ENCODE data around the gene ATP7A. TPM values are rescaled to one million over a fixed set of nuclear protein-coding genes. Genes with fewer than 3 reads are reported as not detected.
A peak's percentile ranks its signal among the peaks of the same experiment; 100 is the strongest.
"Not testable (repeated sequence)": the region's sequence is repeated elsewhere in the genome, so short reads cannot be mapped to it uniquely, and the experiment has no call there.

Gene ATP7A
- 11.1 and 12.0 TPM in 2 replicates for total RNA-seq (ENCODE audit: low replicate concordance)
- long read RNA-seq, partial matches to known transcripts = 0 of 2 reads
- long read RNA-seq, other reads (novel, unspliced or antisense) = 2 of 2 reads

DNA sequence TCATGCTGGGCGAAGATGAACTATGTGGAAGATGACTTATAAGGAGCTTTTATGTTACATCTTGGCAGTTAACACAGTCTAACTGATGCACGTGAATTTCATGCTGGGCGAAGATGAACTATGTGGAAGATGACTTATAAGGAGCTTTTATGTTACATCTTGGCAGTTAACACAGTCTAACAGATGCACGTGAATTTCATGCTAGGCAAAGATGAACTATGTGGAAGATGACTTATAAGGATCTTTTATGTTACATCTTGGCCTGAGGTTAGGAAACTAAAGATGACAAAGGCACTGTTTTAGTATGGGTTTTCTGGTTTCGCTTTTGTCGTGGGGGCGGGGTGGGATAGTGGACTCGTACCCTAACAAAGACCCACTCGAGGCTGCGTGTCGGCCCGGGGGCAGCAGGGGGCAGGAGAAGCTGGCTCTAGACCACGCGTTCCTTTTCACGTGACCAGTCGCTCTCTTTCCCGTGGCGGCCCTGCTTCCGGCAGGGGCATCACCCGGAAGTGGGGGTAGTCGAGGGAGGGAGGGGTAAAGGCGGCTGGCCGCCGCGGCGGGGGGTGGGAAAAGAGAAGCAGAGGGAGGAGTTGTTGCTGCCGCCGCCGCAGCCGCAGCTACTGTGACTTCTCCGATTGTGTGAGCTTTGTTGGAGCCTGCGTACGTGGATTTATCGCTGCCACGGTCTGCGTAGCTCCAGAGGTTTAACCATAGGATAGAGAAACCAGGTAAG lies at the start of gene ATP7A:
ATP7A (plus strand) TSS at position 586 of the 733 bp plus-strand sequence. CDS start 60,949 bp downstream, outside the sequence.
- Mint-ChIP-seq H3K36me3 (no peaks in the 10 kb centered on the region), H3K9me3 (no peaks in the 10 kb centered on the region)

DNA sequence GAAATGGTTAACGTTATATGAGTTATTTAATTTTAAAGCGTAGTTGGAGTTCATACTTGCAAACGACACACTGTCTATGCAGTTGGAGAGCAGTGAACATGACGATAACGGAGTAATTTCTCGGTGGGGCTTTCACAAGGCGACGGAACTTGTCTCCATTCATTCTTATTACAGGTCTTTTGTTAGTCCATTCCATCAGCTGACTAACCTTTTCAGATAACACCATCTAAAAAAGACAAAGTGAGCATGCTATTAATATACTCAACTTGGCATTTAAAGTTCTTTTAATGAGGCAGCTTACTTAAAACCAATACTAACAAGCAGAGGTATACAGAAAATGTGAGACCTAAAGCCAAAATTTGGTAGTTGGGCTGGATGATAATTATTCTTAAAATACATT lies 35.1 kb upstream of the ATP7A start:
- Mint-ChIP-seq H3K36me3 (peaks cover 13% of the 10 kb centered on the region), H3K9me3 (no peaks in the 10 kb centered on the region), H3K4me3 (no peak overlapping the region), H3K4me1 (ENCODE audit: unreplicated experiment) (no peaks in the 10 kb centered on the region), H3K27ac (no peak overlapping the region), H3K27me3 (no peaks in the 10 kb centered on the region)
- TF ChIP-seq, protein P1, sequence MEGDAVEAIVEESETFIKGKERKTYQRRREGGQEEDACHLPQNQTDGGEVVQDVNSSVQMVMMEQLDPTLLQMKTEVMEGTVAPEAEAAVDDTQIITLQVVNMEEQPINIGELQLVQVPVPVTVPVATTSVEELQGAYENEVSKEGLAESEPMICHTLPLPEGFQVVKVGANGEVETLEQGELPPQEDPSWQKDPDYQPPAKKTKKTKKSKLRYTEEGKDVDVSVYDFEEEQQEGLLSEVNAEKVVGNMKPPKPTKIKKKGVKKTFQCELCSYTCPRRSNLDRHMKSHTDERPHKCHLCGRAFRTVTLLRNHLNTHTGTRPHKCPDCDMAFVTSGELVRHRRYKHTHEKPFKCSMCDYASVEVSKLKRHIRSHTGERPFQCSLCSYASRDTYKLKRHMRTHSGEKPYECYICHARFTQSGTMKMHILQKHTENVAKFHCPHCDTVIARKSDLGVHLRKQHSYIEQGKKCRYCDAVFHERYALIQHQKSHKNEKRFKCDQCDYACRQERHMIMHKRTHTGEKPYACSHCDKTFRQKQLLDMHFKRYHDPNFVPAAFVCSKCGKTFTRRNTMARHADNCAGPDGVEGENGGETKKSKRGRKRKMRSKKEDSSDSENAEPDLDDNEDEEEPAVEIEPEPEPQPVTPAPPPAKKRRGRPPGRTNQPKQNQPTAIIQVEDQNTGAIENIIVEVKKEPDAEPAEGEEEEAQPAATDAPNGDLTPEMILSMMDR (conservative IDR thresholded peaks at IDR 0.05) = no peak
- DNase-seq (ENCODE audit: extremely low spot score, unreplicated experiment) = no peak

More for the DNA sequence above, at the start of gene ATP7A:
- Mint-ChIP-seq H3K27ac (peak within 1 kb of the TSS; percentile 85), H3K4me1 (ENCODE audit: unreplicated experiment) (no peaks in the 10 kb centered on the region), H3K4me3 (peak within 1 kb of the TSS; percentile 96), H3K27me3 (no peaks in the 10 kb centered on the region)
- TF ChIP-seq, protein P1 (conservative IDR thresholded peaks at IDR 0.05) = peak; percentile 62
- DNase-seq (ENCODE audit: extremely low spot score, unreplicated experiment) = peak; percentile 84

DNA sequence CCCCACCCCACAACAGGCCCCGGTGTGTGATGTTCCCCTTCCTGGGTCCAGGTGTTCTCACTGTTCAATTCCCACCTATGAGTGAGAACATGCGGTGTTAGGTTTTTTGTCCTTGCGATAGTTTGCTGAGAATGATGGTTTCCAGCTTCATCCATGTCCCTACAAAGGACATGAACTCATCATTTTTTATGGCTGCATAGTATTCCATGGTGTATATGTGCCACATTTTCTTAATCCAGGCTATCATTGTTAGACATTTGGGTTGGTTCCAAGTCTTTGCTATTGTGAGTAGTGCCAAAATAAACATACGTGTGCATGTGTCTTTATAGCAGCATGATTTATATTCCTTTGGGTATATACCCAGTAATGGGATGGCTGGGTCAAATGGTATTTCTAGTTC lies 29.1 kb upstream of the ATP7A start:
- not testable (repeated sequence) for H3K4me1 Mint-ChIP-seq (ENCODE audit: unreplicated experiment); H3K36me3 Mint-ChIP-seq; DNase-seq (ENCODE audit: extremely low spot score, unreplicated experiment); H3K4me3 Mint-ChIP-seq; H3K27me3 Mint-ChIP-seq; H3K27ac Mint-ChIP-seq; H3K9me3 Mint-ChIP-seq

DNA sequence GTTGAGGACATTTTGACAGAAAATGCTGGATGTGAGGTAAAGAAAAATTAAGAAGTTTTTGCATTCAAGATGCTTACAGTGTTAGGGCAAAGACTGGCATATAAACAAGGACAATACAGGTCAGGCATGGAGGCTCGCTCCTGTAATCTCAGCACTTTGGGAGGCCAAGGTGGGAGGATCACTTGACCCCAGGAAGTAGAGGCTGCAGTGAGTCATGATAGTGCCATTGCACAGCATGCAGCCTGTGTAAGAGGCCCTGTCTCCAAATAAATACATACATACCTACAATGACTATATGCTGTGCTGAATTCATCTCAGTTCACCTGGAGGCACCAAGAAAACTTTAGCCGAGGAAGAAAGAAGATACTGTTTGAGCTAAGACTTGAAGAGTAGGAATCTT lies 17.6 kb upstream of the ATP7A start:
- no peak for DNase-seq (ENCODE audit: extremely low spot score, unreplicated experiment)
- no peaks in the 10 kb centered on the region for H3K4me1 Mint-ChIP-seq (ENCODE audit: unreplicated experiment)
- TF ChIP-seq, protein P1 (conservative IDR thresholded peaks at IDR 0.05) = no peak
- no peaks in the 10 kb centered on the region for H3K36me3 Mint-ChIP-seq
- no peaks in the 10 kb centered on the region for H3K9me3 Mint-ChIP-seq
- no peak overlapping the region for H3K27ac Mint-ChIP-seq
- H3K27me3 Mint-ChIP-seq = no peaks in the 10 kb centered on the region
- peak overlapping the region; percentile 61 for H3K4me3 Mint-ChIP-seq

DNA sequence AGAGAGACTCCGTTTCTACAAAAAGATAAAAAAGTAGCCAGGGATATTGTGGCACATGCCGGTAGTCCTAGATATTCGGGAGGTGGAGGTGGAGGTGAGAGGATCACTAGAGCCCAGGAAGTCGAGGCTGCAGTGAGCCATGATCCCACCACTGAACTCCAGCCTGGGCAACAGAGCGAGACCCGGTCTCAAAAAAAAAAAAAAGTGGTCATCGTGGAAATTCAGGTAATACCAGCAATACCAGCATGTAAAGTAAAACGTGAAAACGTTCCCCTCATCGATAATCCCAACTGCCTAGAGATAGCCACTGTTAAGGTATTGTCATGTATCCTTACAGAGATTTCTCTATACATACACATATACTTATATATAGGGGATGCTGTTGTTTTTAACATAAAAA lies 16.8 kb upstream of the ATP7A start:
- H3K9me3 Mint-ChIP-seq = no peaks in the 10 kb centered on the region
- TF ChIP-seq, protein P1 (conservative IDR thresholded peaks at IDR 0.05) = no peak
- H3K4me3 Mint-ChIP-seq = peak overlapping the region; percentile 91
- no peak for DNase-seq (ENCODE audit: extremely low spot score, unreplicated experiment)
- H3K27me3 Mint-ChIP-seq = no peaks in the 10 kb centered on the region
- peak overlapping the region; percentile 98 for H3K27ac Mint-ChIP-seq
- no peaks in the 10 kb centered on the region for H3K36me3 Mint-ChIP-seq
- no peaks in the 10 kb centered on the region for H3K4me1 Mint-ChIP-seq (ENCODE audit: unreplicated experiment)

Measured in type B pancreatic cell (in vitro differentiated cells).